NCI-H1092 (cell line): ENCODE measurements around the gene SLC35C1.

Experiments
- DNase-seq: peaks from one replicate; lab custom pipeline; 2025; lab: John Stamatoyannopoulos, UW

Gene SLC35C1

GRCh38 chr11:45804761-45805304 lies at the start of gene SLC35C1:
SLC35C1 (plus strand) TSS chr11:45805149; CDS start chr11:45805802, 653 bp downstream.
- DNase-seq: peak; percentile 90

- DNase-seq: peak; percentile 13
These were observed 49.6 kb upstream of the SLC35C1 start for GRCh38 chr11:45755281-45755859.

- DNase-seq: no peak
These were observed 48.5 kb upstream of the SLC35C1 start for GRCh38 chr11:45756384-45757010.

DNA sequence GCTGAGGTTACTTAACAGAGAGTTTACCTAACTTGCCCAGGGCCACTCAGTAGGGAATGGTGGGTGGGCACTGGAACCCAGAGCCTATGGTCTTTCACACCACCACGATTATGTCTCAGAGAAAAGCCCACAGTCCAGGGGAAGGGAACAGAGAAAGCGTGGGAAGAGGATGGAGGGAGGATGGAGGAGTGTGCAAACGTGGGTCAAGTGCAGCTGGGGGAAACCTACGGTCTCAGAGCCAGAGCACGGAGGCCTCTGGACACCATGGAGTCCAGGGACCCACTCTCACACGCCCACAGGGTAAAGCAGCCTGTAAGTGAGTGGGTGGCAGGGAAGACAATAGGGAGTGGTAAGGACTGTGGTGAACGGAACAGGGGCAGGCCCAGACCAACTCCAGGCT lies 47.3 kb upstream of the SLC35C1 start:
- no peak for DNase-seq

DNA sequence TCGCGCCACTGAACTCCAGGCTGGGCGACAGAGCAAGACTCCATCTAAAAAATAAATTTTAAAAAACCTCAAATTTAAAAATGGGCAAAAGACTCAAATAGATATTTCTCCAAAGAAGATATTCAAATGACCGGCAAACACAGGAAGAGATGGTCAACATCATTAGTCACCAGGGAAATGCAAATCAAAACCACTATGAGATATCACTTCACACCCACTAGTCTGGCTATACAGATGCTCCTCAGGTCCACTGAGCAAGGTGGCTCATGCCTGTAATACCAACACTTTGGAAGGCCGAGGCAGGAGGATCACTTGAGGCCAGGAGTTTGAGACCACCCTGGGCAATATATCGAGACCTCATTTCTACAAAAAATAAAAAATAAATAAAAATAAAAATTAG lies 43.3 kb upstream of the SLC35C1 start:
- no peak for DNase-seq

- no peak for DNase-seq
These were observed 39.8 kb upstream of the SLC35C1 start for GRCh38 chr11:45765107-45765668.

DNA sequence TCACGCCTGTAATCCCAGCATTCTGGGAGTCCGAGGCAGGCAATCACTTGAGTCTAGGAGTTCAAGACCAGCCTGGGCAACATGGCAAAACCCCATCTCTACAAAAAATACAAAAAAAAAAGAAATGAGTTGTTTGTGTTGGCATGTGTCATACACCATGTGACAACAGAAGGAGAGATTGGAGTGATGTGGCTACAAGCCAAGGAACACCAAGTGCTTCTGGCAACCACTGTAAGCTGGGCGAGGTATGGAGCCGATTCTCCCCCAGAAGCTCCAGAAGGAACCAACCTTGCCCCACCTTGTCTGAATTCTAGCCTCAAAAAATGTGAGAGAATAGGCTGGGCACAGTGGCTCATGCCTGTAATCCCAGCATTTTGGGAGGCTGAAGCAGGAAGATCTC lies 39.1 kb upstream of the SLC35C1 start:
- no peak for DNase-seq

DNA sequence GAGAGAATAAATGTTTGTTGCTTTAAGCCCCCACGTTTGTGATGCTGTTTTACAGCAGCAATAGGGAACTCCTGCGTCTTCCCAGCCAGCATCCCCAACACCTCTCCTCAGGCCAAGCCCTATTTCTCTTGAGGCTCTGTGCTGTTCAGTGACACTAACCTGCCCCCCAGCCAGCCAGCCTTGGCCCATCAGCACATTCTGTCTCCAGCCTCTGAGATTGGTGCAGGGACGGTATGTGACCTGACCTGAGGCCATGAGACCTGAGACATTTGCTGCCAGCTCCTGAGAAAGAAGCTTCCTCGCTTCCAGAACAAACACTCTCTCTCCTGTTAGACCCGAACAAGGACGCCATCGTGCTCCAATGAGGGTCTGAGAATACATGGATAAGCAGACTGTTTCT lies 38.5 kb upstream of the SLC35C1 start:
- DNase-seq: no peak

- no peak for DNase-seq
These were observed 36.5 kb upstream of the SLC35C1 start for GRCh38 chr11:45768486-45768885.

DNA sequence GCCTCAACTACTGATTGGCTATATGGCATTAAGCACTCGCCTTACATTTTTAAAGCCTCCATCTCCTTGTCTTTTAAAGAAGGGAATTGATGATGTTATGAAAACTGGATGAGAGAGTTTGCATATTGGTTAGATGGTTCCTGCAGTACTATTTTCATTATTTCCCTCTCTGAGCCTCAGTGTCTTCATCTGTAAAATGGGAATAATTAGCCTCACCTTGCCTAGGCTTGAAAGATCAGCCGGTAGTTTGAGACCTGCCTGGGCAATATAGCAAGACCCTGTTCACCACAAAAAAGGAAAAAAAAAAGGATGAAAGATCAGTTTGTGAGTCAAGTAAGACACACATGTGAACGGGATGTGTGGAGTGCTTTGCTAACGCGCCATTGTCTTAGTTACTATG lies 35.0 kb upstream of the SLC35C1 start:
- no peak for DNase-seq

DNA sequence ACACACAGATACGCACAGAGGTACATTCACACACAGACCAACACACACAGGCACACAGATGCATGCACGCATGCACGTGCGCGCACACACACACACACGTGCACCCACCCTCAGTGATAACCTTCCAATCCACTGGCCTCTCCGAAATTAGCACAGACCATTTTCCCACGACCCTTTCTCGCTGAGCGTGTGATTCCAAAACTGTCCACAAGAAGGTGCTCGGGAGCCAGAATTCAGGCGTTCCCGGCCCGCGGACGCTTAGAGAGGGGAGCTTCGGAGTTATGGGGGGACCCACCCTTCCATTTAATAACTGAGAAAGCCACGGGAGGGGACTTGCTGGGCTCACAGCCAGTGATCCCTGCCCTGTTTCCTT lies 33.8 kb upstream of the SLC35C1 start:
- peak; percentile 35 for DNase-seq

DNA sequence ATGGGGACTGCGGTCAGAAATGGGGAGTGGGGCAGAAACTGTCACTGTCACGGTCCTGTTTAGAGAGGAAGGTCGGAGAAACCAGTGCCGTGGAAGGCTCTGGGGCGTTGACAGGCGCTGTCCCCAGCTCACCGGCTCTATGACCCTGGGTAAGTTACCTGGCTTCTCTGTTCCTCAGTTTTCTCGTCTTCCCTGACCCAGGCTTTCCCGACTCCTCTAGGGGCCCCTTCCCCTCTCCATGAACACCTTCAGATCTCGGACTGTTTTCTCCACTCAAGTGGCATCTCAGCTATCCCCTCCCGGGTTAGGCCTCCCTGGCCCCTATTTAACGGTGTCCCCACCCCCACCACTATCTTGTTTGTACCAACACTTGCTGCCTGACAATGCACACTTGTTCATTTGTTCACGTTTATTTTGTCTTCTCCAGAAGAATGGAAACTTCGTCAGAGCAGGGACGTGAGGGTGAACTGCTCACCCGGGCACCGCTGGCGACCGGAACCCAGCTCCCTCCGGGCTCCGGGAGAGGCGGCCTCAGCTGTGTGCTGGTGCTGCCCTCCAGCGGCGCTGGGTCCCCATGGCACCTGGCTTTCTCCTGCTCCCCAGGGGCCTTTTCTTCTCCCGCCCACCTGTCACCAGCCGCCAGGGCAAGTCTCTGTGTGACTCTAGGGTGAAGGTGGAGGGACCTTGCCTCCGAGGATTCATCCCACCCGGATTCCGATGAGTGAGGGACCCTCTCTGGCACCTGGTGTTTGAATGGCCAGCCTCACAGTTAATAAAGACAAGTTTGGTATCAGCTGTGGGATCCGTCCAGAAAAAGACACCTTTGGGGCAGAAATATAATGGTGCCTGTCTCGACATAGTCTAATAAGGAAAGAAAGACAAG lies 33.1 kb upstream of the SLC35C1 start:
- DNase-seq: peak; percentile 71

- no peak for DNase-seq
These were observed 32.5 kb upstream of the SLC35C1 start for GRCh38 chr11:45772449-45772774.

GRCh38 chr11:45772986-45773785 lies 31.8 kb upstream of the SLC35C1 start:
- DNase-seq: no peak

DNA sequence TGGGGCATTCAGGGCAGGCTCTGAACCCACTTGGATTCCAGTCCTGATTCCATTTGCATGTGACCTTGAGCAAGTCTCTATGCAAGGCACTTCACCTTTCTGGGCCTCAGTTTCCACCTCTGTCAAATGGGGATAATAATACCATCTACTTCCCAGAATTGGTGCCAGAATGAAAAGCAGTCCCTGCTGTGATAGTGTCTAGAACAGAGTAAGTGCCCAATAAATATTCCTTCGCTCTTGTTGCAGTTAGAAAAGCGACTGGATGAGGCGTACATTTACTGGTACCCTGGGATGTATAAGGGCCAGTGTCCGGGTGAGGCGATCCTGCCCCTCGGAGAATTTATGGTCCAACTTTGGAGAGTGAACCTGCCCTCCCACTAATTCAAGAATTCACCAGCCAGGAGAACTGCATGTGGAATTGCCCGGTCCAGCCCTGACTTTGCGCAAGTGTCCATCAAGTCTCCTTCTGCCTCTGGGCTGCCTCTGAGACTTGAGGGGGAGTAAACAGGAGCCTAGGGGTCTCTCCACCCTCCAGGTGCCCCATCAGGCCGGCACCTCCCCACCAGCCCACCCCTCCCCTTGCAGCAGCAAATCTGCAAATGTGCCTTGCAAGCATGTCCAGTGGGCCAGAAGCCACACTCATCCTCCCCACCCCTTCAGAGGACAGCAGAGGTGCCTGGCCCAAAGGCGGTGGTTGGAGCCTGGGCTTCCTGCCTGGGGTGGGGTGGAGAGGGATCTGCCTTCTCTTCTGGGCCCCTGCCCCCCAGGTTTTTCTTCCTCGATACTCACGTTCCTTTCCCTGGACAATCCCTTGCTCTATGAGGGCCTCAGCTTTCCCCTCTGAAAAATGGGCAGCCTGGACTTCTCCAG lies 30.9 kb upstream of the SLC35C1 start:
- DNase-seq: no peak

DNA sequence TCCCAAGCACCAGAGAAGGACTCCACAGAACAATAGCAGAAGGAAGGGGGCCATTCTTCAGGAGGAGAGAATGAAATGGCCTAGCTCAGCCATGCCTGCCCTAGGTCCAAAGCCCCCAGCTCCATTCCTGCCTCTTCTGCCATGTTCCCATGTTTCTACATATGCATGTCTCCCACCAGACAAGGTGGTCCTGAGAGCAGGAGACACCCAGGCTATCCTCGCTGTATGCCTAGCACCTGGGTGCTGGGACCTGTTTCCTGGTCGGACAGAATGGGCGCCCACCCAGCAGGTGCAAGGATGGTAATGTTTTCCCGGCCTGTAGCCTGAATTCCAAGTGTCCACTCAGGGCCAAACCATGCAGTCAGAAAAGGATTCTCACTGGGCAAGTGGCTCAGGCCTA lies 30.2 kb upstream of the SLC35C1 start:
- DNase-seq: no peak

DNA sequence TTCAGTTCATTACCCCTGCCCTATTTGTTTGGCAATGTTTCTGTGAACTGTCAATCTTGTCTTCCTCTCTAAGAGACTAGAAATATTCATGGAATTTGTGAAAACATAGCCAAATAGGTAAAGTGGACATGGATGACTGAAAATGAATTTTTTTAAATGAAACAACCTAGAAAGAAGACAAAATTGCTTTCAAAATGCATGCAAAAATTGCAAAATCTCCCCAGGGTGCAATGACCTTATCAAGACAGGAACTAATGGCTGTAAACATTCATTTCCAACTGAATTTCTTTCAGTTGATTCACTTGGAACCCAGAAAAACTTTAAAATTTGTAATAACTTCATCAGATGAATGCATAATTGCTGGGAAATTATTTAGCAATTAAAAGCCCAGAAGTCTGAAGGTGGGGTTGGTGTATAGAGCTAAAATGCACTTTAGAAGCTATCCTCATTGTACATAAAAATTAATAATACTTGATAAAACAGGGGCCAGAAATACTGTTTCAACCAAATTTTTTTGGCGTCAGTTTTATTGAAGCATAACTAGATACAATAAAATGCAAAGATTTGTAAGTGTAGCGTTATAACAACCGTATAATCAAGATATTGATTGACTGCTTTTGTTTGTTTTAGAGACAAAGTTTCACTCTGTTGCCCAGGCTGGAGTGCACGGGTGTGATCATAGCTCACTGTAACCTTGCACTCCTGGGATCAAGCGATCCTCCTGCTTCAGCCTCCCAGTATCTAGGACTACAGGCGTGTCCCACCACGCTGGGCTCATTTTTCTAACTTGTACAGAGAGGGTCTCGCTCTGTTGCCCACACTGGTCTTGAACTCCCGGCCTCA lies 27.6 kb upstream of the SLC35C1 start:
- no peak for DNase-seq

GRCh38 chr11:45778341-45778740 lies 26.6 kb upstream of the SLC35C1 start:
- DNase-seq: no peak

- no peak for DNase-seq
These were observed 25.3 kb upstream of the SLC35C1 start for GRCh38 chr11:45779602-45780001.

DNA sequence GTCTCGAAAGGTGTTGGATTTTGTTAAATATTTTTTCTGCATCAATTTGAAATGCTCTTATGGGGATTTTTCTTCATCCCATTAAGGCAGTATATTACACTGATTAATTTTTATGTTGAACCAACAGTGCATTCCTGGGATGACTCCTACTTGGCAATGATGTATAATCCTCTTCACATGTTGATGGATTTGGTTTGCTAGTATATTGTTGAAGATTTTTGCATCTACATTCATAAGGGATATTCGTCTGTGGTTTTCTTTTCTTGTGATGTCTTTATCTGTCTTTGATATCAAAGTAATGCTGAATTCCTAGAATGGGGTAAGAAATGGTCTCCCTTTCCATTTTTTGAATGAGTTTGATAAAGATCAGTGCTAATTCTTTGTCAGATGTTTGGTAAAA lies 18.7 kb upstream of the SLC35C1 start:
- DNase-seq: no peak
